MM.1S (cell line): ENCODE data around the gene ADCY9.

Experiments
- DNase-seq: peaks from one replicate; pipeline ENCODE4 v3.0.0-alpha.2; 2015
- H2AFZ ChIP-seq: fragments of 300-600 bp; sonication (generic); 2 replicates; pipeline ENCODE4 v1.6.0; 2016; ENCODE audit warnings: antibody characterized with exemption, low read length
- H3F3A ChIP-seq: fragments of 300-600 bp; sonication (generic); 2 replicates; pipeline ENCODE4 v1.6.1; 2016; ENCODE audit warnings: mild to moderate bottlenecking, antibody characterized with exemption, low read length, moderate library complexity, mixed read lengths; ENCODE audit not compliant: insufficient read depth
- H3K27ac ChIP-seq: fragments of 300-600 bp; sonication (generic); 2 replicates; pipeline ENCODE4 v1.5.1; 2016; ENCODE audit warnings: mild to moderate bottlenecking, low read length
- H3K27me3 ChIP-seq: fragments of 300-600 bp; sonication (generic); replicated peaks from 2 replicates; pipeline ENCODE4 v1.6.0; 2016; ENCODE audit warnings: low read length; ENCODE audit not compliant: insufficient read depth
- H3K36me3 ChIP-seq: fragments of 300-600 bp; sonication (generic); replicated peaks from 2 replicates; pipeline ENCODE4 v1.6.1; 2016; ENCODE audit warnings: mild to moderate bottlenecking, low read length, mixed read lengths; ENCODE audit not compliant: insufficient read depth
- H3K4me1 ChIP-seq: fragments of 300-600 bp; sonication (generic); 2 replicates; pipeline ENCODE4 v1.6.1; 2016; ENCODE audit warnings: low read length, mixed read lengths
- H3K4me2 ChIP-seq: fragments of 300-600 bp; sonication (generic); 2 replicates; pipeline ENCODE4 v1.6.0; 2016; ENCODE audit warnings: low read depth, low read length
- H3K4me3 ChIP-seq: fragments of 300-600 bp; sonication (generic); 2 replicates; pipeline ENCODE4 v1.5.1; 2016; ENCODE audit warnings: low read length, mixed read lengths
- H3K79me2 ChIP-seq: fragments of 300-600 bp; sonication (generic); 2 replicates; pipeline ENCODE4 v1.6.1; 2016; ENCODE audit warnings: mixed run types, low read length, mixed read lengths
- H3K9ac ChIP-seq: fragments of 300-600 bp; sonication (generic); 2 replicates; pipeline ENCODE4 v1.6.1; 2016; ENCODE audit warnings: low read length, mixed read lengths
- H3K9me2 ChIP-seq: fragments of 300-600 bp; sonication (generic); replicated peaks from 2 replicates; pipeline ENCODE4 v1.6.1; 2016; ENCODE audit warnings: mild to moderate bottlenecking, low read length, mixed read lengths; ENCODE audit not compliant: insufficient read depth
- H3K9me3 ChIP-seq: fragments of 300-600 bp; sonication (generic); replicated peaks from 2 replicates; pipeline ENCODE4 v1.6.1; 2016; ENCODE audit warnings: mild to moderate bottlenecking, low read length, mixed read lengths; ENCODE audit not compliant: insufficient read depth
- H4K20me1 ChIP-seq: fragments of 300-600 bp; sonication (generic); 2 replicates; pipeline ENCODE4 v1.6.1; 2016; ENCODE audit warnings: mild to moderate bottlenecking, low read length, moderate library complexity, mixed read lengths; ENCODE audit not compliant: insufficient read depth
- EZH2 ChIP-seq: fragments of 300-600 bp; sonication (generic); optimal IDR thresholded peaks from 2 replicates; pipeline ENCODE3; 2017; ENCODE audit warnings: low read depth, mild to moderate bottlenecking, antibody characterized with exemption, low read length, mixed read lengths
- EZH2phosphoT487 ChIP-seq: fragments of 300-600 bp; sonication (generic); IDR thresholded peaks from 2 replicates; pipeline ENCODE4 v1.6.1; 2018; ENCODE audit warnings: antibody characterized with exemption, low read length
- TF ChIP-seq, protein P1 (sequence below): fragments of 300-600 bp; sonication (generic); IDR thresholded peaks from 2 replicates; pipeline ENCODE4 v1.5.1; 2016; ENCODE audit warnings: antibody characterized with exemption, low read length, mixed read lengths

The ADCY9 gene

DNA sequence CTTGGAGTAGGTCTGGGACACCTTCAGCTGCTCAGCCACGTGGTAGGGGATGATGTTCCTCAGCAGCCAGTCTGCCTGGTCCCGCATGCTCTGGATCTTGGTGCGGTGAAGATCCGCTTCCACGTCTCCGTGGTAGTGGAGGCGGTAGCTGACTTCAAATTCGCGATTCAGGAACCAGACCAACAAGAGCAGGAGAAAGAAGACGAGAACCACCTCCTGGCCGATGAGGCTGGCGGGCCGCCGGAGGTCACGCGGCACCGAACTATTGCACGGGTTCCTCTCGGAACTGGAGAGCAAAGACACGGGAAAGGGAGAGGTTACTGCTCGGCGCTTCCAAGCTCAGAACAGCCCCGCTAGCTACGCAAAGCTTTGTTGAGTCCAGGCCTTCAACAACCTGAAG, 149.6 kb downstream of the ADCY9 start:
- no peaks in the 10 kb centered on the region for H3F3A ChIP-seq
- no peaks in the 10 kb centered on the region for H3K9me2 ChIP-seq
- TF ChIP-seq, protein P1, sequence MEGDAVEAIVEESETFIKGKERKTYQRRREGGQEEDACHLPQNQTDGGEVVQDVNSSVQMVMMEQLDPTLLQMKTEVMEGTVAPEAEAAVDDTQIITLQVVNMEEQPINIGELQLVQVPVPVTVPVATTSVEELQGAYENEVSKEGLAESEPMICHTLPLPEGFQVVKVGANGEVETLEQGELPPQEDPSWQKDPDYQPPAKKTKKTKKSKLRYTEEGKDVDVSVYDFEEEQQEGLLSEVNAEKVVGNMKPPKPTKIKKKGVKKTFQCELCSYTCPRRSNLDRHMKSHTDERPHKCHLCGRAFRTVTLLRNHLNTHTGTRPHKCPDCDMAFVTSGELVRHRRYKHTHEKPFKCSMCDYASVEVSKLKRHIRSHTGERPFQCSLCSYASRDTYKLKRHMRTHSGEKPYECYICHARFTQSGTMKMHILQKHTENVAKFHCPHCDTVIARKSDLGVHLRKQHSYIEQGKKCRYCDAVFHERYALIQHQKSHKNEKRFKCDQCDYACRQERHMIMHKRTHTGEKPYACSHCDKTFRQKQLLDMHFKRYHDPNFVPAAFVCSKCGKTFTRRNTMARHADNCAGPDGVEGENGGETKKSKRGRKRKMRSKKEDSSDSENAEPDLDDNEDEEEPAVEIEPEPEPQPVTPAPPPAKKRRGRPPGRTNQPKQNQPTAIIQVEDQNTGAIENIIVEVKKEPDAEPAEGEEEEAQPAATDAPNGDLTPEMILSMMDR = no peak
- TF ChIP-seq EZH2phosphoT487 (no peak), EZH2 (no peak)
- no peaks in the 10 kb centered on the region for H4K20me1 ChIP-seq
- no peak overlapping the region for H3K4me3 ChIP-seq
- H3K9ac ChIP-seq = no peak overlapping the region
- H3K27ac ChIP-seq = no peak overlapping the region
- no peak overlapping the region for H2AFZ ChIP-seq
- H3K9me3 ChIP-seq = no peaks in the 10 kb centered on the region
- no peaks in the 10 kb centered on the region for H3K79me2 ChIP-seq
- no peaks in the 10 kb centered on the region for H3K4me1 ChIP-seq
- DNase-seq = no peak
- H3K4me2 ChIP-seq = no peak overlapping the region
- H3K27me3 ChIP-seq = peaks cover 69% of the 10 kb centered on the region
- H3K36me3 ChIP-seq = no peaks in the 10 kb centered on the region

DNA sequence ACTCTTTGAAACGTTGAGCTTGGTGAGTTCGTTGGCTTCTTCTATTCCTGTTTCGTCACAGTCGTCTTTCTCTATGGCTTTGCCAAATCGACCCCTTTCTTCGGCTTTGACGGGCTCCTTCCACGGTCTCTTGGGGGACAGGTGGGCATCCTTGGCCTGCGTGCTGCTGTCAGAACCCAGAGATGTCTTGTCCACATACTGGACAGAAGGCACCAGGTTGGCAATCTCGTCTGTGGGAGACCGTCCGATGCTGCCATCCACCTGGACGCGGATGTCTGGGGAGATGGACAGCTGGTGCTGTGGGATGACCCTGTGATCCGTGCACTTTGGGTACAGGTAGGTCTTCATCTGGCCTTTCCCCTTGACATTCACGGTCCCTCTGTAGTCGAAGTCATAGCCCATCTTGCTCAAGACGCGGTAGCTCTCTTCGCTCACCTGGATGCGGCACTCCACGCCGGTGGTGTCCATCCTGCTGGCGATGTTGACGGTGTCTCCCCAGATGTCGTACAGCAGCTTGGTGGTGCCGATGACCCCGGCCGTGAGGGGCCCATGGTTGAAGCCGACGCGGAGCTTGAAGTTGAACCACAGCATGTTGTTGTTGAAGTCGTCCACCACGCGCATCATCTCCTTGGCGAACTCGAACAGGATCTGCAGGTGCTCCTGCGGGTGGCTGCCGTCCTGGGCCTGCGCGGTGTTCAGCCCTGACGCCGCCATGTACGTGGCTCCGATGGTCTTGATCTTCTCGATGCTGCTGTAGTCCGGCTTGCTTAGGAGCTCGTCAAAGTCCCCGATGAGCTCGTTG, 150.3 kb downstream of the ADCY9 start:
- Histone ChIP-seq H3K9me3 (no peaks in the 10 kb centered on the region), H3K9me2 (no peaks in the 10 kb centered on the region), H3K79me2 (no peaks in the 10 kb centered on the region), H4K20me1 (no peaks in the 10 kb centered on the region), H3K27ac (no peak overlapping the region), H3K4me1 (no peaks in the 10 kb centered on the region), H3K27me3 (peaks cover 69% of the 10 kb centered on the region), H3K4me3 (no peak overlapping the region), H3K36me3 (no peaks in the 10 kb centered on the region), H3F3A (no peaks in the 10 kb centered on the region), H3K4me2 (no peak overlapping the region), H2AFZ (no peak overlapping the region), H3K9ac (no peak overlapping the region)
- no peak for DNase-seq
- TF ChIP-seq EZH2phosphoT487 = no peak
- no peak for TF ChIP-seq EZH2
- TF ChIP-seq, protein P1 = no peak

DNA sequence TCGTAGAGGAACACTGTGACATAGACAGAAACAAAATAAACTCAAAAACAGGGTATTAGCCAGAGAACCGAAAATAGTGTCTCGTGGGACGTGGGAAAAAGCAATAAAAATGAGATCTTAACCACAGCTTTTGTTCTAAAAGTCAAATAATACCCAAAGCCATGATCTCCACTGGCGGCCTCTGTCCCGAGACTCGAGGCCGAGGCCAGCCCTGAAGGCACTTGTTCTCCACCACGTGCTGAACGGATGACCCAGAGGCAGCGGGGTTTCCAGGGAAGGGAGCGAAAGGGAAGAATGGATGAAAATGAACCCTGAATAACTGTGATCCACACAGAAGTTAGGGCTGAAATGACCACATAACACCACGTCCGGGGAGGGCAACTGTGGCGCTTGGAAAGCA, 150.9 kb downstream of the ADCY9 start:
- Histone ChIP-seq H3F3A (no peaks in the 10 kb centered on the region), H3K4me2 (no peak overlapping the region), H3K9ac (no peak overlapping the region), H3K27me3 (peaks cover 70% of the 10 kb centered on the region), H3K36me3 (no peaks in the 10 kb centered on the region), H3K27ac (no peak overlapping the region), H2AFZ (no peak overlapping the region), H3K4me1 (no peaks in the 10 kb centered on the region), H4K20me1 (no peaks in the 10 kb centered on the region), H3K79me2 (no peaks in the 10 kb centered on the region), H3K9me3 (no peaks in the 10 kb centered on the region), H3K9me2 (no peaks in the 10 kb centered on the region), H3K4me3 (no peak overlapping the region)
- no peak for DNase-seq
- TF ChIP-seq, protein P1 = no peak
- no peak for TF ChIP-seq EZH2phosphoT487
- no peak for TF ChIP-seq EZH2
